Body of pancreas (tissue), 4 donors: ENCODE results near the gene TSPAN3. TPM values are rescaled to one million over a fixed set of nuclear protein-coding genes. Genes with fewer than 3 reads are reported as not detected.

ENCODE experiments used
- ATAC-seq: fragments of 150-250 bp; one replicate; pipeline ENCODE4 v1.9.1; 2016
- DNase-seq, 4 donors: peaks; one replicate each; pipeline ENCODE4 v3.0.0-alpha.2; 2019
- H3K27ac ChIP-seq, 4 donors: fragments of 200-600 bp; sonication (generic); 1 replicate in 3 of 4; 2 replicates in 1 of 4; pipeline versions ENCODE4 v1.5.1 to v1.6.1; 2016 to 2019; ENCODE audit warnings: mild to moderate bottlenecking in 1 of 4, mixed read lengths in 1 of 4, moderate library complexity in 1 of 4
- H3K27me3 ChIP-seq, 2 donors: fragments of 200-600 bp; sonication (generic); one replicate each; pipeline ENCODE4 v1.6.0; 2016; ENCODE audit warnings: mild to moderate bottlenecking in 1 of 2
- H3K36me3 ChIP-seq, 2 donors: fragments of 200-600 bp; sonication (generic); replicated peaks in 1 of 2; 2 replicates each; pipeline ENCODE4 v1.5.1; 2016; ENCODE audit warnings: low read depth in 2 of 2; ENCODE audit not compliant: insufficient read depth in 1 of 2
- H3K4me1 ChIP-seq: fragments of 200-600 bp; sonication (generic); one replicate; pipeline ENCODE4 v1.6.0; 2016
- H3K4me3 ChIP-seq, 2 donors: fragments of 200-600 bp; sonication (generic); 1 replicate in 1 of 2; 2 replicates in 1 of 2; pipeline ENCODE4 v1.5.1; 2016 to 2019
- H3K9me3 ChIP-seq, 3 donors: fragments of 200-600 bp; sonication (generic); 1 replicate in 2 of 3; 2 replicates in 1 of 3; pipeline ENCODE4 v1.5.1; 2016
- POLR2A ChIP-seq, 3 donors: fragments of 450-650 bp; IDR thresholded peaks; one replicate each; pipeline ENCODE4 v1.6.1; 2016; ENCODE audit warnings: antibody characterized with exemption in 3 of 3, mild to moderate bottlenecking in 2 of 3
- WGBS, 2 donors: methylation state at CpG; one replicate each; pipeline ENCODE4 v1.1.5; 2017; 5-methylcytosine and 5-hydroxymethylcytosine counted together
- intact Hi-C: fragments of 100-400 bp; cut with DNase I; formaldehyde crosslinking; loops from one replicate; pipeline ENCODE4 v1.15.1; 2023
- total RNA-seq, 2 donors: library from RNA; depleted of rRNA; stranded (reverse); fragments of >200 nt; gene quantifications; one replicate each; pipeline ENCODE4 v1.1.0, GENCODE V29; 2016
- TF ChIP-seq, protein P1 (sequence below), 7 experiments: fragments of 450-650 bp in 4 of 7; fragments of 200-600 bp in 3 of 7; sonication (generic) in 3 of 7; IDR thresholded peaks; one replicate each; pipeline ENCODE4 v1.5.1; 2016 to 2019; ENCODE audit warnings: antibody characterized with exemption in 7 of 7

Gene TSPAN3
- total RNA-seq, 2 donors from 2014 or later = 99.1 to 118 TPM

DNA sequence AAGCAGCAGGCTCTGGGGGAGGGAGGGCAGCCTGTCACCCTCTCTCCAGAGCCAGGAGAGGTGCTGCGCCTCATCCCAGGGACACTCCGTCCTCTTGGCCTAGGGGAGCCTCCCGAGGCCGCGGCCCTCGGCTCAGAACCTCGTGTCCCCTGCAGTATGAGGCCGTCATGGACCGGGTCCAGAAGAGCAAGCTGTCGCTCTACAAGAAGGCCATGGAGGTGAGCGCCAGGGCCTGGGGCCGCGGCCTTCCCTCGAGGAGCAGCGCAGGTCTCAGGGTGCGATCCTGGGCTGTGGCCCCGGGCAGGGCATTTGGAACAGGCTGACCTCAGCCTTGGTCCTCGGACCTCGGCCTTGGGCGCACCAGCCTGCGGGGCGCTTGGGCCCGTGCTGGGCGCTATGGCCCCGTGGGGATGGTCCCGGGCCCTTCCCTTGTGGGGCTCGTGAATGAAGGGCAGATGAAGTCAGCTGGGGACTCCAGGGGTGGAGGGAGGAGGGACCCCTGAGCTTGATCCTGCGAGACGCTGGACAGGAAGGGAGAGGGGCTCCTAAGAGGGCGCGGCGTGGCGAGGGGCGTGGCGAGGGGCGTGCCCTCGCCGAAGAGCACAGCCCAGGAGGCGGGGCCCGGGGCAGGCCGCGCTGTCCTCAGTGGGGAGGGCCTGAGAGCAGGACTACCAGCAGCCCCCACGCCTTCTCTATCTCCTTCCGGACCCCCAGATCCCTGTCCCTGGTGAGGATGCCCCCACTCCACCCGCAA, 43.0 kb downstream of the TSPAN3 start:
- 32 to 38% methylated on average over 22 to 44 of the region's 45 CpGs for WGBS, 2 donors
- no peaks in the 10 kb centered on the region for H3K36me3 ChIP-seq
- intact Hi-C loops = loop anchor here (10.0 kb wide), 1 partner anchor 517 kb away; no protein-coding TSS in a partner anchor
- ATAC-seq (peak; percentile 34), DNase-seq (peak in 3 of 4 donors; percentile 32 to 61 (median 56))
- peaks cover 16% of the 10 kb centered on the region for H3K4me1 ChIP-seq
- TF ChIP-seq POLR2A (IDR thresholded peaks at IDR 0.05) = no peak
- no peaks in the 10 kb centered on the region for H3K27me3 ChIP-seq
- no peaks in the 10 kb centered on the region for H3K9me3 ChIP-seq
- no peak overlapping the region for H3K27ac ChIP-seq
- no peak overlapping the region for H3K4me3 ChIP-seq

DNA sequence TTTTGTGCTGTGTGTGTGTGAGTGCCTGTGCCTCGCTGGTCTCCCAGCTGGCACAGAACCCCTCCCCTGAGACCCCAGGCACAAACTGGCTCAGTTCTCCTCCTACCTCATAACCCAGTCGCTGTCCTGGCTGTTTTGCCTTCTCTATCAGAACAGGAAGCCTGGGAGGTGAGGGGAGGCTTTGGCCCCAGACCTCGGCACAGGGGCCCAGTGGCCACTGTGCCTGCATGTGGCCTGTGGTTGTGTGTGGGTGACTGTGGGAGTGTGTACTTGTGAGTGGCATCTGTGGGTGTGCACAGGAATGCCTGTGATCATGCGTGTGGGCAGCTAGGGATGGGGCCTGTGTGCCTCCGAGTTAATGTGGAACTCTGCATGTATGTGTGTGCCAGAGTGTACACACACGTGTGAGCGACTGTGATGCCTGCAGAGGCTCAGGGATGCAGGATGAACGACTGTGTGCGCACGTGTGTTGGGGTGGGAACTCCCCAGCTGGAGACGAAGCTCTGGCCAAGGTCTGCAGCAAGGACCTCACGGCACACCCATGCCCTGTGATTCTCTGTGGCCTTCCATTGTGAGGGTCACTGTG, 43.7 kb downstream of the TSPAN3 start:
- Histone ChIP-seq H3K36me3 (no peaks in the 10 kb centered on the region), H3K27ac (no peak overlapping the region), H3K4me3 (no peak overlapping the region), H3K9me3 (no peaks in the 10 kb centered on the region), H3K27me3 (no peaks in the 10 kb centered on the region), H3K4me1 (peaks cover 16% of the 10 kb centered on the region)
- peak in 3 of 4 donors; percentile 2 to 12 (median 6) for DNase-seq
- WGBS, 2 donors = 56 to 60% methylated on average over 10 to 11 of the region's 12 CpGs
- ATAC-seq = no peak
- no peak for TF ChIP-seq POLR2A (IDR thresholded peaks at IDR 0.05)
- TF ChIP-seq, protein P1, sequence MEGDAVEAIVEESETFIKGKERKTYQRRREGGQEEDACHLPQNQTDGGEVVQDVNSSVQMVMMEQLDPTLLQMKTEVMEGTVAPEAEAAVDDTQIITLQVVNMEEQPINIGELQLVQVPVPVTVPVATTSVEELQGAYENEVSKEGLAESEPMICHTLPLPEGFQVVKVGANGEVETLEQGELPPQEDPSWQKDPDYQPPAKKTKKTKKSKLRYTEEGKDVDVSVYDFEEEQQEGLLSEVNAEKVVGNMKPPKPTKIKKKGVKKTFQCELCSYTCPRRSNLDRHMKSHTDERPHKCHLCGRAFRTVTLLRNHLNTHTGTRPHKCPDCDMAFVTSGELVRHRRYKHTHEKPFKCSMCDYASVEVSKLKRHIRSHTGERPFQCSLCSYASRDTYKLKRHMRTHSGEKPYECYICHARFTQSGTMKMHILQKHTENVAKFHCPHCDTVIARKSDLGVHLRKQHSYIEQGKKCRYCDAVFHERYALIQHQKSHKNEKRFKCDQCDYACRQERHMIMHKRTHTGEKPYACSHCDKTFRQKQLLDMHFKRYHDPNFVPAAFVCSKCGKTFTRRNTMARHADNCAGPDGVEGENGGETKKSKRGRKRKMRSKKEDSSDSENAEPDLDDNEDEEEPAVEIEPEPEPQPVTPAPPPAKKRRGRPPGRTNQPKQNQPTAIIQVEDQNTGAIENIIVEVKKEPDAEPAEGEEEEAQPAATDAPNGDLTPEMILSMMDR (IDR thresholded peaks at IDR 0.05) = no peak
- intact Hi-C loops = loop anchor here (10.0 kb wide), 1 partner anchor 518 kb away; no protein-coding TSS in a partner anchor

DNA sequence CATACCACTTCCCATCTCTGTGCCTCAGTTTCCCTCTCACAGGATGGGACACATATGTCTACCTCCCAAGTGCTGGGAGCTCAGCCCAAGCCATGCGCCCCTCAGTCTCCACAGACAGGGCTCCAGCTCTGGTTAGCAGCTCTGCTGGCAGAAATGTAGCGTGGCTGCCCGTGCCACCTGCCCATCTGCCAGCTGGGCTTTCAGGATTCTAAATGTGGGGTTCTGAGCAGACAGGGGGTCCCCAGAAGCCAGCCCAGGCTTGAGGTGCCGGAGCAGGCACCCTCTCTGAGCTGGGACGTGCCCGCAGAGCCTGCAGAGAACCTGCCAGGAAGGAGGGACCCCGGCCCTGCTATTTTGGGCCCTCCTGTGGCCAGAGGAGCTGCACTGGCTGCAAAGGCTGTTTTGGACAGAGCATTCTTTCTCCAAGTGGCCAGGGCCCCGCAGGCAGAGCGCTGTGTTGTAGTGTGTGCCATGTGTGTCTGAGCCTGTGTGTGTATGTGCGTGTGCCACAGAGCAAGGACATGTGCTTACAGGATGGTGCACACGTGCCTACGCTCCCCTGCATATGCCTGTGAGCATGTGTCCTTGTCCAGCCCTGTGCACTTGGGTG, 44.3 kb downstream of the TSPAN3 start:
- H3K36me3 ChIP-seq = no peaks in the 10 kb centered on the region
- ATAC-seq = no peak
- intact Hi-C loops = loop anchor here (10.0 kb wide), 1 partner anchor 518 kb away; no protein-coding TSS in a partner anchor
- 88 to 90% methylated on average over 2 to 12 of the region's 12 CpGs for WGBS, 2 donors
- peaks cover 16% of the 10 kb centered on the region for H3K4me1 ChIP-seq
- H3K27ac ChIP-seq = no peak overlapping the region
- no peak overlapping the region for H3K4me3 ChIP-seq
- H3K9me3 ChIP-seq = no peaks in the 10 kb centered on the region
- DNase-seq = peak in 3 of 4 donors; percentile 3 to 8 (median 6)
- TF ChIP-seq, protein P1 (IDR thresholded peaks at IDR 0.05) = no peak
- TF ChIP-seq POLR2A (IDR thresholded peaks at IDR 0.05) = no peak
- H3K27me3 ChIP-seq = no peaks in the 10 kb centered on the region

DNA sequence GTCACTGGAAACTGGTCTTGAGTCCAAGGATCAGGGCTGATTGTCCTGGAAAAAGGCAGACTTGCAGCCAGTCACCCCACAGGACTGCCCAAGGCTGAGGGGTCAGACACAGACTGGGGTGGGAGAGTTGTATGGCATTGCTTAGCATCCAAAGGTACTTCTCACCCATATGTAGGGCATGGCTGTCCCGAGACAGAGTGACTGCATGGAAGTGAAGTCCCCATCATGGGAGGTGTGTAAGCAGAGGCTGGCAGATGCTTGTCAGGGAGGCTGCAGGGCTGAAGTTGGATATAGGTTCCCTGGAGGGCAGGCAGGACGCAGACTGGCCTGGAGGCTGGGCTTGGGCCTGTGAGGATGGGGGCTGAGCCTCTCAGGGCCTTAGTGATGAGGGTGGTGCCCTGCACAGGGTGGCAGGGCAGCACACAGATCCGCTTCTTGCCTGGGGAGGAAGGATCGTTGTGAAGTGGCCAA, 44.9 kb downstream of the TSPAN3 start:
- H3K27me3 ChIP-seq = no peaks in the 10 kb centered on the region
- ATAC-seq (no peak), DNase-seq (peak in 3 of 4 donors; percentile 4 to 8 (median 4))
- H3K9me3 ChIP-seq = no peaks in the 10 kb centered on the region
- H3K4me3 ChIP-seq = no peak overlapping the region
- H3K27ac ChIP-seq = no peak overlapping the region
- intact Hi-C loops = loop anchor here (10.0 kb wide), 1 partner anchor 519 kb away; no protein-coding TSS in a partner anchor
- TF ChIP-seq POLR2A (IDR thresholded peaks at IDR 0.05) = no peak
- TF ChIP-seq, protein P1 (IDR thresholded peaks at IDR 0.05) = no peak
- H3K4me1 ChIP-seq = peaks cover 16% of the 10 kb centered on the region
- H3K36me3 ChIP-seq = no peaks in the 10 kb centered on the region
- 78 to 85% methylated on average over 4 of the region's 4 CpGs for WGBS, 2 donors
